GM10847 (cell line): ENCODE measurements around the gene DST.

Experiments used
- POLR2A ChIP-seq: IDR thresholded peaks from 2 replicates; pipeline ENCODE4 v1.6.1; 2011; ENCODE audit not compliant: insufficient read length; ENCODE audit errors: extremely low read depth

Gene DST

DNA sequence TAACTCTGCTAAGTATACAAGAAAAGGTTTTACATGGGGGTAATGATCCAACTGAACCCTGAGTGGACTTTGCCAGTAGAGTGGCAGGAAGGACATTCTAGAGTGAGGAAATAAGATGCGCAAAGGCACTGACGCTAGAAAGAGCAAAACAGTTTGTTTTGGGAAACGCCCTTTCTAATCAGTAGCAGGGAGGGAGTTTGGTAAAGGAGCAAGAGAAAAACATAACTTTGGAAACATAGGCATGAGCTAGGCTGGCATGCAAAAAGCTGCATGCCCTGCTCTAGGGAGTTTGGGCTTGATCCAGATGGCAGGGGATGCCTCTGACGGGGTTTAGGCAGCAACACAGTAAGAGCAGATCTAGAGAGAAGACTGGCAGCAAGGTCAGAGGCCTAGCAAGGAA lies 135.2 kb downstream of the DST start:
- TF ChIP-seq POLR2A = no peak

DNA sequence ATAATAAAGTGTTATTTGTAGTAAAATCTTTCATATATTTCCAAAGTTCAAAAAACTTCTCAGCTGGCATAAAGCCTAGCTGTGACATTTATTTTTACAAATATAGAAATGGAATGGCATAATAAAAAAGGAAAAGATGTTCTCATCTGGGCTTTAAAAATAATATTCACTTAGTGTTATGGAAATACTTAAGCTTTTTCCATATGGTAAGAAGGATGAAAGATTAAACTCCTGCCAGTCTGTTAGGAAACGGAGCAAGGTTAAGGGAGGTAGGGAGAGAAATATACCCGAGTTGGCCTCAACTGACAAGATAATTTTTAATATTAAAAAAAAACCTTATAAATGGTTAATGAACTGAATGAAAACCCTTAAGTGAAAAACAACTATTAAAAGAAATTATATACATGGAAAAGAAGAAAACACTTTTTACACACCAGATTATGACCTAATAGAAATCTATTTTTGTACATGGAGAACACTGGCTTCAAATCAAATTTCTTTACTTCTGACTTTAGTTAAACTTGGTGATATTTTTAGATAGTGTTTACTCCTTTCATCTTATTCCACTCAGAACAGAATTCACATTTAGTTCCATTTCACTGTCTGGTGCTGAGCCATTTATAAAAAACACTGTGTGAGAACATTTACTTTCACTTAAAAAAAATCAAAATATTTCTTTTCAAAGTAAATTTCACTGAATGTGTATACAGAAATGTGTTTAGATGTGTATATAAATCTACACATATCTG lies 137.0 kb downstream of the DST start:
- TF ChIP-seq POLR2A = no peak

DNA sequence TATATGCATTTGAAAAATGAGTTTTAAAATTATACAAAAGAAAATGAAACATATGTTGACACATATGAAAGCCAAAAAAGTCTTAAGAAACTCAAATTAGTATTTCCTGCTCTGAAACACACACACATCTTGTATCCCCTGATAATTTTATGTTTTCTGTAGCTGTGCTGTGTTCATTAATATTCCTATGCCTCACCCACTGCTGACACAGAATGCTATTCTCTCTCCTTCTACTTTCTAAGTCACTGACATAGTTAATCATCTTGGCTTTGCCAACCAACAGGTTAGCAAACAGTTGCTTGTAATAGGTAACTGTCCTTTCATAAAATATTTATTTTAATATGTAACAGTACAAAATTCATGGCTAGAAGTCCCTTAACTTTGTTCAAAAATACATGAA lies 140.7 kb downstream of the DST start:
- TF ChIP-seq POLR2A = no peak

DNA sequence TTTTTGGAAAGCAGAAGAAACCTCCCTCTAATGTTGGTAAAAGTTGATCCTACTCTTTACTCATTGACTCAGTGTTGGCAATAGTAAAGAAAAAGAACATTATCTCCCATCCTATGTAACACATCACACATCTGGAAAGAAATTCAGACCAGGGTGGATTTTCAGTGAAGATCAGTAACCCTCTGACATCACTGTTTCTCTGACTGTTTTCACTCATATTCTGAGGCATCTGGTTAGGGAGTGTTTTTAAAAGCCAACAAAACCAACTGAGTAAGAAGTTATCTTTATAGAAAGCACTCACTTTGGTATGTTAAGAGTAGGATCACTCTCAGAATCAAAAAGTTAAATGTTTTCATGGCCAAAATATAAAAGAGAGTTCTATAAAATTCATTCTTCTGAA lies 143.6 kb downstream of the DST start:
- TF ChIP-seq POLR2A = no peak

DNA sequence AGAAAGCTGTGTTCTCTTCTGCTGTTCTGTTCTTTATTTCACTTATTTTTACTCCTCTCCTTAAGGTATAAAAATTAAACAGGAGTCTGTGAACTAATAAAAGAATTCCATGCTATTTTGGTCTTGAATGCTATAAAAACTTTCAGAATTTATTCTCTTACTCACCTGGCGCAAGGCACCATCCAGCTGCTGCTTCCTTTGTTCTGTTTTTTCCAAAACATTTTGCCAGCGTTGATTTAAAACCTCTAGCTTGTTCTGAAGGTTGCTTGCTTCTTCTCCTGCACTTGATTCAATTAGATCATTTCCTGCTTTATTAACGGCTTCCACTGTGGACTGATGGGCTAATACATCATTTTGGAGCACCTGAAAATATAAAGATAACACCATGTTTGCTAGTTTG lies 145.0 kb downstream of the DST start:
- TF ChIP-seq POLR2A = no peak

DNA sequence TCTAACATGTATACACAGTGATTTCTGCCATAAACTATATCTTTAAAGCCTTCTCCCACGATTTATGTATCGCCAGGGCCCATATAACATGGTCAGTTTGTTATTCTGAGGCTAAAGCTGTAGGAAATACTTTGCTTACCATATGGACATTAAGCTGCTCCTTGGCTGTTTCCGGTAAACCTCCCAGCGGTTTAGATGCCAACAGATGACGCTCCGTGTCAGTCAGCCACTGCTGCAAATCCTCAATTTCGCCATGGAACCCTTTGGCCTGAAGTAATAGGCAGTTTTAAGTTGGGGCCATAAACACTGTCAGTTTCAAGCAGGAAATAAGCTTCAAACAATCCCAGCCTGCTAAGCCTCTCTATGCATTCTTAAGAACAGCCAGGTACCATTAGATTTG lies 145.4 kb downstream of the DST start:
- TF ChIP-seq POLR2A = no peak

DNA sequence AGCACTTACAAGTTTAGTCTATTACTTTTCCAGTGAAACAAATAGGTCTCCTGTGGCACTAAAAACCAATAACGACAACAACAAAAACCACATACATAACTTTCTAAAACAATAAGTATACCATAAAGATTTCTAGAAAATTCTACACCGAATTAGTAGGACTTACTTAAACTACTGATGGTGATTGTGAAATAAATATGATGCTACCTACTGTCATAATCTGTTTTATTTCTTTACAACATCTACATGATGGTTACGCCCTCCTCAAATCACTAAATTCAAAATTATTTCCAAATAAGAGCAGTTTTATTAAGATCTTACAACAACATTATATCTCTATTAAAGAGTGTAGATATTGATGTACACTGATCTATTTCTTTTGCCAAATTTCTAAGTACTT lies 147.0 kb downstream of the DST start:
- no peak for TF ChIP-seq POLR2A

DNA sequence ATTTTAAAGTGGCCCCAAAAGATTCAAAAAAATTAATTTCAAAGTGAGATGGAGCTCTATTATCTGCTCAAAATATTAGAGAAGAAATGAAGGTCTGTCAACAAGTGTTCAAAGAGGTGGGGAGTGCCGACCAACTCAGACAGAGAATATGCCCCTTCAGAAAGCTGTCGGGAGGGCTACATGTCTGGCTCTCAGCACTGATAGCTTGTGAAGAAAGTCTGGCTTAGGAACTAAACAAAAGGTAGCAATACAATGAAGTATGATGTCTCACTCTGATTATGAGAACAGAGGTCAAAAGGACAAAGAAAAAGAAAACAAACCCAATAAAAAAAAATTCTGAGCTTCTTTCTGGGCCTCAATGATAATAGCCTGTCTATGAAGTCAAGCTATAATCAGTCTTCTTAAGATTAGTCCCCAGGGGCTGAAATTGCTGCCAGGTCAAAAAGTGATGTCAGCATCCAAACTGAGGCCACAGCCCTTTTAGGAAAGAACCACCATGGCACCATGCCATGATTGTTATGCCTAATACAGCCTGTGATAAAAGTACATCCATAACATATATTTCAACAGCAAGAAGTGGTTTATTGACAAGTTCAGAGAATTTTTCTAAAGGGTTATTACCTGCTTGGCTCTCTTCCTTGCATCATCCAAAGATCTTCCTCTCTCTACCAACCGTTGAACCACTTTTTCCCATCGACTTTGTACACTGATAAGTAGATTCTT lies 150.9 kb downstream of the DST start:
- no peak for TF ChIP-seq POLR2A

DNA sequence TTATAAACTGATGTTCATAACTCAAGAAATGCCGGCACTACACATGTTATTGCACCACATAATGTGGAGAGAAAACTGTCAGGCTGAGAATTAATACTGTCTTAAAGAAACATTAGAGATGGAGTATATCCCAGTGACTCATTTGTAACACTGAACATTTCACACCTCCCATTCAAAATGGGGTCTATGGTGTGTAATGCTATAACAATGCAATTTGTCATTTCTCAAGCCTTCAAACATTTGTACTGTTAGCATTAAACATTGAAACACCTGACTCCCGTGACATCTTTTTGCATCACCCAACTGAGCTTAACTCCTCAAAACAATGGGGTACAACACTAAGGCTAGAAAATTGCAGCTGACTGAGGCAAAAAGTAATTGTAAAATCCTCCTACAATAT lies 151.7 kb downstream of the DST start:
- TF ChIP-seq POLR2A = no peak

DNA sequence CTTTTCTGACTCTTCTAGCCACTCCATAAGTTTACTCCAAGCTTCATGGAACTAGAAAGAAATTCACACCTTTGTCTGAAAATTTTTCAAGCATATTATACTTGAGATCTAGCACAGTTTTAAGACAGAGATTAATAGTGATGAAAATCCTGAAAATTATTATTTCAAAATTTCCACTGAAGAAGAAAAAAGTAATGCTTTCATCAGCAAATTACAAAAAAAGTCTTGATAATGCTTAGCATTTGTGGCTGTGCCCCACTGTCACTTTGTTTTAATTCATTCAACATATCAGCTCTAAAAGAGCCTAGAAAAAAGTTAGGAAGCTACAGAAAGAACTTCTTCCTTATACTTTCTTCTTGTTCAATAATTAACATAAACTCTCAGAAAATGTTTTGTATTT lies 153.1 kb downstream of the DST start:
- TF ChIP-seq POLR2A = no peak

DNA sequence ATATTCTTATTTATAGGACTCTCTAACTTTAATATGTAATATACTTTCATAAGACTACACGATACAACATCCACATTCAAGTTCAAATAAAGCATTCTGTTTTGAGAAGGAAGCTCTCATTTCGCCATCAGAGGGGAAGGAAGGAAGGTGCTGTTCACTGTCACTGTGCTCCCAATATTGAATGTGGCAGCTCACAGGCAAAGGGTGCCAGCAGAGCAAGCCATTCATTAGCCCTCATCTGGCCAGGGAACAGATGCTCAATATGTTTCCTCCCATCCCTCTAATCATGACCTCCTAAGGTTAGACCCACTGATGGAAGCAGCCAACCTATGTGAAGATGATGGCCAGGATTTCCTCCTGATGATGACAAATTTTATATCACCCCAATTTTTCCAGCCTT lies 154.4 kb downstream of the DST start:
- no peak for TF ChIP-seq POLR2A

DNA sequence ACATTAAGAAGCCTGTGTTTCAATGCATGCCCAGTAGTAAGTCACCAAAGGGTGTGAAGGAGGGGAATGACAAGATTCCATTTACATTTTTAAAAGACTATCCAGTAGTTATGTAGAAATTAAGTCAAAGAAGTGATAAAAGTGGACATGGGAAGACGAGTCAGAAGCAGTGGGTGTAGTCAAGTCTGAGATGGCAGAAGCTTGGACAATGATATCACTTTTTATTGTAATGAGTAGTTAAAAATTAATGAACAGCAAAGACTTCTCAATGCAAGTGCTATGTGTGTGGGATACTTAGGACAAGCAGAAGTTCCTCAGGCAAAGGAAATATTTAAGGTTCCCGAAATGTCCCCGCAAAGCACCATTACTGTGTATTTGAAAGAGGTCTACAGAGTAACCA lies 156.0 kb downstream of the DST start:
- TF ChIP-seq POLR2A = no peak

DNA sequence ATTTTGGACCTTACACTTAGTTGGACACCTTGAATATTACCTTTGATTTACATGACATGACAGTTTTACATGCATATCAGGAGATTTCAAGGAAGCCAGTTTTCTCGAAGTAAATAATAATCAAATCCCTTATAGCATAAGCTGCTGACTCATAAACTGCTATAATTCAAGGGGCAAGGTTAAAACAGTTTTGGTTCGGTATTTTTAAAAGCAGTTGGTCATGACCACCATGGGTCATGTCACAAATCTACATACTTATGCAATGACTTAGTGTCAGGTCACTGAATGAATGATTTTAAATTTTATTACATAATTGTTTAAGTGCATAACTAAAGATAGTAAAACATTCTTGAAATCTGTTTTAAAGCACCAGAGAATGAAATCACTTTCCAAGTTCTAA lies 158.0 kb downstream of the DST start:
- no peak for TF ChIP-seq POLR2A

DNA sequence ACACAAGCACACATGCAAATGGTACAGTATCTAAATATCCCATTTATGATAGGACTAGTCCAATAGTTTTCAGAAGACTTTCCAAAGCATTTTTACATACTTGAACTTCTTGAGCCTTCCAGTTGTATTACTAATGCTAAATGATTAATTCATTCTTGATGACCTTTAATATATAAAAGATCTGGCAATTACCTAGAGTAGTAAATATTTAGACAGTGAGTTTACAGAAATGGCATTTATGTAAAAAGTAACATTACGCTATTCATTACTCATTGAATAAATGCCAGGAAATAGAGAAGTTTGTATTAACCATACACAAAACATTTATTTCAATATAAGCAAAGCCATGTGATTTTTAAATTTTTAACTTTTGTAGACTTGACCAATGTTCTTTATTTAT lies 158.8 kb downstream of the DST start:
- TF ChIP-seq POLR2A = no peak

DNA sequence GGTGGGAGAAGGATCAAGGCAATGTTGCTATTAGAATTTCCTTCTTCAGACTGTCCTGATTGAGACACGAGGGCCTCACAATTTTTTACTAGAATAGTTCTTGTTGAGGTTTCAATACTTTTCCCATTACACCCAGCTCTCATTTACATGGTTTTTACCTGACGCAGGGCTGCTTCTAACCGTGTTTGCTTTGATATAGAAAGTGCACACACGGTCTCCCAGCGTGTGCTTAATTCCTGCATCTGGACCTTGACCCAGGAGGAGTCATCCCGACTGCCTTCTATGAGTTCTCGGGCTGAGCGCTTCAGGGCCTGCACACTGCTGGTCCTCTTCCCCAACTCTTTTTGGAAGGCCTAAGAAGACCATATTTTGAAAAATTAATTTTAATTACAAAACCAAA lies 160.2 kb downstream of the DST start:
- TF ChIP-seq POLR2A = no peak

DNA sequence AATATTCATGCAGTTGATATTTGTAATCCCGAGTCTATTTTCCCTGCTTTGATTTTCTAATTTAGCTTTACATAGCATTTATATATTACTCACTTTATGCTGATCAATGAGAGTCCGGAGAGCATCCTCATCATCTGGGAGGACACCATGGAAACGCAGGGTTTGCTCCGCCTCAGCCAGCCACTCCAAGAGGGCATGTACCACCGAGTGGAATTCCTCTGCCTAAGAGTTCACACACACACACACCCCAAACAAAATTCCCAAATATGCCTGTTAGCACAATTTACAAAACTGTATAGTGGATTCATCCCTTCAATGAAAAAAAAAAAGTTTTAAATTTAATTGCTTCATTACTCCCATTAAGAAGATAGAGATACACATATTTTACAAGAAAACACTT lies 160.7 kb downstream of the DST start:
- no peak for TF ChIP-seq POLR2A
